Measurements from ENCODE around the gene SRGAP1. TPM values are rescaled to one million over a fixed set of nuclear protein-coding genes. Genes with fewer than 3 reads are reported as not detected.

The SRGAP1 gene
- total and polyA plus RNA-seq, 2 of the 13 experiments (the other 11 are each of a cell fraction or from before 2014, with no cell fraction given), result 1.6 to 3.4 TPM

GRCh38 chr12:63916561-63917476 lies 72.3 kb downstream of the SRGAP1 start:
- CTCF ChIA-PET (ENCODE audit: low intra/inter-chr PET ratio, low total read pairs), result no interaction called here
- no peak overlapping the region for H3K9ac ChIP-seq (ENCODE audit: insufficient read depth, low read depth, low read length)
- intact Hi-C loops (cut with micrococcal nuclease; ENCODE audit: unreplicated experiment) (no loop called here), in situ Hi-C loops (cut with HindIII; ENCODE audit: extremely low pct_ligation_motif_present, low pct_unique_long_range_greater_than_20kb) (no loop called here)
- H3K4me2 ChIP-seq (ENCODE audit: low read depth, low read length), result no peak overlapping the region
- no peaks in the 10 kb centered on the region for H3K9me3 ChIP-seq (ENCODE audit: low read length)
- H3K36me3 ChIP-seq (replicated peaks in 1 of 2; ENCODE audit: control insufficient read depth in 1 of 2, insufficient read depth in 2 of 2, low read length in 2 of 2), result no peaks in the 10 kb centered on the region
- H3K4me1 ChIP-seq (ENCODE audit: insufficient read depth, low read length), result peaks cover 59% of the 10 kb centered on the region
- ATAC-seq (no peak), FAIRE-seq (no peak), DNase-seq (ENCODE audit: low spot score) (no peak)
- no peaks in the 10 kb centered on the region for H4K20me1 ChIP-seq (ENCODE audit: insufficient read depth, low read length)
- H2AFZ ChIP-seq (ENCODE audit: low read length), result no peak overlapping the region
- no peak overlapping the region for H3K4me3 ChIP-seq (replicated peaks in 1 of 3; ENCODE audit: insufficient read depth in 1 of 3, low read depth in 2 of 3, low read length in 3 of 3)
- POLR2A ChIA-PET, result interaction anchor here (1.4 to 3.1 kb wide), 3 partner anchors 28 to 487 kb away, joined by 4 to 18 read pairs (median 13); partner anchors contain the start of genes SRGAP1 and XPOT
- no peaks in the 10 kb centered on the region for H3K27me3 ChIP-seq (ENCODE audit: control insufficient read depth in 1 of 2, insufficient read depth in 2 of 2, low read length in 2 of 2)
- BruUV-seq (replicated peaks), result no TSS peak
- TF ChIP-seq ARID5B (CRISPR knock-in tag; IDR thresholded peaks at IDR 0.05) (no peak), YEATS4 (CRISPR knock-in tag; IDR thresholded peaks at IDR 0.05; ENCODE audit: borderline replicate concordance) (no peak), THAP11 (CRISPR knock-in tag; IDR thresholded peaks at IDR 0.05) (no peak), CEBPG (CRISPR knock-in tag; IDR thresholded peaks at IDR 0.05) (no peak), REXO4 (CRISPR knock-in tag; IDR thresholded peaks at IDR 0.05; ENCODE audit: borderline replicate concordance) (no peak)
- peak overlapping the region; percentile 70 for H3K27ac ChIP-seq (ENCODE audit: extremely low read length, insufficient read depth, low read length)
- WGBS (ENCODE audit: low lambda C conversion rate), result 90% methylated on average over 7 of the region's 7 CpGs
- no peaks in the 10 kb centered on the region for H3K79me2 ChIP-seq (ENCODE audit: insufficient read depth, low read length)
